ENCODE data around the gene FCF1.

The FCF1 gene, protein sequence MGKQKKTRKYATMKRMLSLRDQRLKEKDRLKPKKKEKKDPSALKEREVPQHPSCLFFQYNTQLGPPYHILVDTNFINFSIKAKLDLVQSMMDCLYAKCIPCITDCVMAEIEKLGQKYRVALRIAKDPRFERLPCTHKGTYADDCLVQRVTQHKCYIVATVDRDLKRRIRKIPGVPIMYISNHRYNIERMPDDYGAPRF

DNA sequence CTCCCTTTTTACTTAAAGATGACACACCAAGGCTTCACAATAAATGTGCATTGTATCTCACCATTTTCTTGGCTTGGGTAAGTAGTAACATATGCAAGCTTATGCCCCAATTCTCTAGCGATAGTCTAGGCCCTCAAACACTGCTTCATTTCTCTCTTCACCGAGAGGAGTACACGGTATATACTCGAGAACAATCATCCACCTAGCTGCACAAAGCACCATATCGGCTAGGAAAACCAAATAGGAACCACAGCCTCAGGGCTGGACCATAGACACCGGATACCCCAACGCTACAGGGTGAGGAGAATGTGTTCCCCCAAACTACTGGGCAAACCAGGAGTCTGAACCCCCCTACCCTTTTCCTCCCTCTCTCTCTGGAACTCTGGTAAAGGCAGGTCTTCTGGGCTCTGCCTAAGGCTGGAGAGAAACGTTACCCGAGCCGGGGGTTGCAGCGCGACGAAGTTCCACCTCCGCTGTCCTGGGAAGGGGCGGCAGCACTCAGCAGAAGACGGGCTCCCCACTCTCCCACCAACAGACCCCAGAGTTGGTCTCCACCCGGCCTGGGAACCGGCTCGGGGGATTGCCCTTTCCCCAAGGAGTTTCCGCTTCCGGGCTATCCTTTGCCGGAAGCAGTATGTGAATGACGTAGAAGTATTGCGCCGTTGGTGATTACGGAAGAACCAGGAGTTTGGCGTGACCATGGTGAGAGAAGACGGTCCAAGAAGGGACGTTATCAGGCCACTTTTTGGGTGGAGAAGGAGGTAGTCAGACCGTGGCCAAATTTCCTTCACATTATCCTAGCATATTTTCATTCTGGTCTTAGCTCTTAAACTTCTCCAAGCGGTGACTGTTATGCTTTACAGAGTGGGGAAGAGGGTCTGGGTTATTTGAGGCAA, at the start of gene FCF1, which contains the start of gene AREL1:
Gene FCF1 (plus strand): TSS at position 646 of the 896 bp plus-strand sequence. CDS start 54 bp downstream, at position 700.
Gene AREL1 (minus strand): TSS at position 582 of the 896 bp plus-strand sequence. CDS start 27,465 bp downstream, outside the sequence.
- H3K27ac ChIP-seq: peak within 1 kb of the TSS; percentile 65; the same call in 1 of the 2 replicates
- TF ChIP-seq CTCF (conservative IDR thresholded peaks at IDR 0.05): no peak

- TF ChIP-seq CTCF (conservative IDR thresholded peaks at IDR 0.05): no peak
- no peak overlapping the region for H3K27ac ChIP-seq
Measured at GRCh38 chr14:74663884-74664283, 49.1 kb upstream of the FCF1 start.

- TF ChIP-seq CTCF (conservative IDR thresholded peaks at IDR 0.05): no peak
- H3K27ac ChIP-seq: no peak overlapping the region
Measured at GRCh38 chr14:74664717-74665116, 48.2 kb upstream of the FCF1 start.

- TF ChIP-seq CTCF (conservative IDR thresholded peaks at IDR 0.05): no peak
- no peak overlapping the region for H3K27ac ChIP-seq
Measured at GRCh38 chr14:74667758-74668157, 45.2 kb upstream of the FCF1 start.

GRCh38 chr14:74669256-74669655, 43.7 kb upstream of the FCF1 start:
- TF ChIP-seq CTCF (conservative IDR thresholded peaks at IDR 0.05): no peak
- no peak overlapping the region for H3K27ac ChIP-seq

DNA sequence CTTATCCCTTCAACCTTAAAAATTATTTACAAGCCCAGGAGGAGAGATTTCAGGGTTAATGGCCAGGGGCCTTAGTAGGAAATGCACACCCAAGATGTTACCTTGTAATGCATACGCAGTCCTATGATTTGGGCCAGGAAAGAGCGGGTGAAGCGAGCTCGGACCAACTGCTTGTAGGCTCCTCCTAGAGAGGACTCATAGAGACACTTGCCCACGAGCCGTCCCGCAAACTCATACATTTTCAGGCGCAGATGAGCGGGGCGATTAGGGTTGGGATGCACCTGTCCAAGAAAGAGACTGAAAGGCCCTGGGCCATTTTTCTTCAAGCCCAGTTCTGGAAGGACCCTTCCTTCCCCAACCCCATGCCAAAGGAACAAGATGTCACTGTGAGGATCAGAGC, 43.1 kb upstream of the FCF1 start:
- H3K27ac ChIP-seq: no peak overlapping the region
- no peak for TF ChIP-seq CTCF (conservative IDR thresholded peaks at IDR 0.05)

DNA sequence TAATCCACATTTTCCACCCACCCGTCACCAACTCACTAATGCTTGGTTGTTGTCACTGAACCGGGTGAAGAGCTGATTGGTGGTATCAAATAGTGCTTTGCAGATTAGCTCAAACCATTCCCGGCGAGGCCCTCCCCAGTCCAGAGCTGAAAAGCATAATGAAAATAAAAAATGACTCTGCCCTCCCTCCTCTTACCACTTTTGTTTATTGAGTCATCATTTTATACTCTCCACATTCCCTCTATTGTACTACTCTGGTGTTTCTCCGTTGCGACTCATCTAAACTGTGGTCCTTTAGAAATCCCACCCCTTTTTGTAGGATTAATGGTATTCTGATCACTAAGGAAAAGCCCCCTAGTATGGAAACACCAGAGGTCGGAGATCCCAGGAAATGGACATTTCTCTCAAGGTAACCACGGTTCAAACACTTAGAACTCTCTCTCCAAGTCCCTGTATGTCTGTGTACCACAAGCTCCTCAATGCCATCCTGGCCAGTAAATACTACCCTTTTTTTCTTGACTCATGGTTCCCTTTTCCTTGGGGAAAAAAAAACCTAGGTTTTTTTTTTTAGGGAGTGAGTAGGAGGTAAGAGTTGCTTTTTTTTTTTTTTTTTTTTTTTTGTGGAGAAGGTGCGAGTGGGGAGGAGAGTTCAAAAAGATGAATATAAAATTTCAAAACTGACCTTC, 42.1 kb upstream of the FCF1 start:
- TF ChIP-seq CTCF (conservative IDR thresholded peaks at IDR 0.05): no peak
- no peak overlapping the region for H3K27ac ChIP-seq
